Gastroesophageal sphincter (tissue), 4 donors: ENCODE data around the gene ANXA2. TPM values are rescaled to one million over a fixed set of nuclear protein-coding genes. Genes with fewer than 3 reads are reported as not detected.

Source experiments
- ATAC-seq: fragments of 150-250 bp; one replicate; pipeline ENCODE4 v1.9.1; 2016; ENCODE audit warnings: mild to moderate bottlenecking, moderate library complexity
- H3K27ac ChIP-seq, 4 donors: fragments of 200-600 bp; sonication (generic) in 3 of 4; 1 replicate in 3 of 4; 2 replicates in 1 of 4; pipeline ENCODE4 v1.5.1; 2016 to 2019
- H3K27me3 ChIP-seq: fragments of 200-600 bp; sonication (generic); one replicate; pipeline ENCODE4 v1.5.1; 2019
- H3K36me3 ChIP-seq, 2 donors: fragments of 200-600 bp; sonication (generic); one replicate each; pipeline ENCODE4 v1.5.1; 2019; ENCODE audit warnings: control low read depth in 1 of 2
- H3K4me1 ChIP-seq, 3 donors: fragments of 200-600 bp; sonication (generic); 1 replicate in 2 of 3; 2 replicates in 1 of 3; pipeline ENCODE4 v1.5.1; 2016 to 2019; ENCODE audit warnings: control low read depth in 2 of 3
- H3K4me3 ChIP-seq, 2 donors: fragments of 200-600 bp; sonication (generic); one replicate each; pipeline ENCODE4 v1.5.1; 2019; ENCODE audit warnings: mild to moderate bottlenecking in 1 of 2, moderate library complexity in 1 of 2
- H3K9me3 ChIP-seq, 3 donors: fragments of 200-600 bp; sonication (generic); one replicate each; pipeline ENCODE4 v1.5.1; 2017 to 2019; ENCODE audit warnings: control low read depth in 2 of 3
- CTCF ChIP-seq, 4 experiments: fragments of 200-600 bp in 2 of 4; fragments of 450-650 bp in 2 of 4; sonication (generic) in 1 of 4; IDR thresholded peaks; one replicate each; pipeline ENCODE4 v1.5.1; 2017 to 2019; ENCODE audit warnings: antibody characterized with exemption in 4 of 4, mild to moderate bottlenecking in 2 of 4, moderate library complexity in 2 of 4
- EP300 ChIP-seq: sonication (generic); formaldehyde crosslinking; IDR thresholded peaks from one replicate; pipeline ENCODE4 v1.6.1; 2017; ENCODE audit warnings: antibody characterized with exemption, mild to moderate bottlenecking
- POLR2A ChIP-seq, 2 donors: fragments of 450-650 bp; IDR thresholded peaks; one replicate each; pipeline ENCODE4 v1.6.1; 2017; ENCODE audit warnings: antibody characterized with exemption in 2 of 2, mild to moderate bottlenecking in 2 of 2, moderate library complexity in 1 of 2
- POLR2AphosphoS5 ChIP-seq: sonication (generic); formaldehyde crosslinking; IDR thresholded peaks from one replicate; pipeline ENCODE4 v1.6.1; 2017; ENCODE audit warnings: antibody characterized with exemption
- WGBS, 2 donors: methylation state at CpG; one replicate each; pipeline ENCODE4 v1.1.5; 2018; ENCODE audit warnings: low coverage in 1 of 2; 5-methylcytosine and 5-hydroxymethylcytosine counted together
- total RNA-seq, 4 donors: library from RNA; depleted of rRNA; stranded (reverse); fragments of >200 nt; gene quantifications; one replicate each; pipeline ENCODE4 v1.1.0, GENCODE V29; 2016

Gene ANXA2
- total RNA-seq, 4 donors from 2014 or later: 301 to 793 (median 570) TPM

GRCh38 chr15:60353245-60353920, 44.4 kb downstream of the ANXA2 start:
- H3K36me3 ChIP-seq: peaks cover 17 to 94% of the 10 kb centered on the region in 2 donors
- no peak overlapping the region for H3K4me3 ChIP-seq
- H3K27me3 ChIP-seq: no peaks in the 10 kb centered on the region
- no peak overlapping the region for H3K27ac ChIP-seq
- TF ChIP-seq POLR2AphosphoS5 (no peak), CTCF (IDR thresholded peaks at IDR 0.05) (no peak), POLR2A (IDR thresholded peaks at IDR 0.05) (no peak), EP300 (no peak)
- 33 to 54% methylated on average over 3 to 4 of the region's 5 CpGs for WGBS, 2 donors
- no peaks in the 10 kb centered on the region for H3K9me3 ChIP-seq
- ATAC-seq: no peak
- H3K4me1 ChIP-seq: peaks cover 0 to 5% (median 0%) of the 10 kb centered on the region in 3 donors

- 59 to 77% methylated on average over 2 of the region's 2 CpGs for WGBS, 2 donors
These were observed 45.3 kb downstream of the ANXA2 start for GRCh38 chr15:60352525-60352924.

GRCh38 chr15:60351066-60351465, 46.7 kb downstream of the ANXA2 start:
- no peak for ATAC-seq
- TF ChIP-seq POLR2AphosphoS5 (no peak), CTCF (IDR thresholded peaks at IDR 0.05) (no peak), POLR2A (IDR thresholded peaks at IDR 0.05) (no peak), EP300 (no peak)
- Histone ChIP-seq H3K9me3 (no peaks in the 10 kb centered on the region), H3K27me3 (no peaks in the 10 kb centered on the region), H3K4me3 (no peak overlapping the region), H3K4me1 (peaks cover 0 to 5% (median 0%) of the 10 kb centered on the region in 3 donors), H3K36me3 (peaks cover 20 to 97% of the 10 kb centered on the region in 2 donors), H3K27ac (no peak overlapping the region)
- WGBS, 2 donors: 74 to 78% methylated on average over 2 to 3 of the region's 3 CpGs

More at GRCh38 chr15:60352525-60352924, 45.3 kb downstream of the ANXA2 start:
- Histone ChIP-seq H3K36me3 (peaks cover 17 to 97% of the 10 kb centered on the region in 2 donors), H3K4me3 (no peak overlapping the region), H3K27me3 (no peaks in the 10 kb centered on the region), H3K9me3 (no peaks in the 10 kb centered on the region), H3K4me1 (peaks cover 0 to 5% (median 0%) of the 10 kb centered on the region in 3 donors), H3K27ac (no peak overlapping the region)
- TF ChIP-seq EP300: no peak
- TF ChIP-seq POLR2AphosphoS5: no peak
- TF ChIP-seq CTCF (IDR thresholded peaks at IDR 0.05): no peak
- TF ChIP-seq POLR2A (IDR thresholded peaks at IDR 0.05): no peak
- ATAC-seq: no peak

GRCh38 chr15:60350108-60350507, 47.7 kb downstream of the ANXA2 start:
- 100% methylated on average over 1 to 2 of the region's 2 CpGs for WGBS, 2 donors
- no peaks in the 10 kb centered on the region for H3K27me3 ChIP-seq
- peaks cover 0 to 5% (median 0%) of the 10 kb centered on the region in 3 donors for H3K4me1 ChIP-seq
- H3K9me3 ChIP-seq: no peaks in the 10 kb centered on the region
- H3K36me3 ChIP-seq: peaks cover 14 to 97% of the 10 kb centered on the region in 2 donors
- no peak for ATAC-seq
- no peak overlapping the region for H3K4me3 ChIP-seq
- TF ChIP-seq POLR2AphosphoS5: no peak
- no peak overlapping the region for H3K27ac ChIP-seq

GRCh38 chr15:60349589-60349988, 48.2 kb downstream of the ANXA2 start:
- H3K27me3 ChIP-seq: no peaks in the 10 kb centered on the region
- WGBS, 2 donors: 90% methylated on average over 2 of the region's 2 CpGs; no CpG with 5 or more reads in 1 of the 2 donors
- H3K4me3 ChIP-seq: no peak overlapping the region
- H3K27ac ChIP-seq: no peak overlapping the region
- H3K4me1 ChIP-seq: peaks cover 0 to 5% (median 0%) of the 10 kb centered on the region in 3 donors
- peaks cover 14 to 96% of the 10 kb centered on the region in 2 donors for H3K36me3 ChIP-seq
- no peaks in the 10 kb centered on the region for H3K9me3 ChIP-seq
- ATAC-seq: no peak
- TF ChIP-seq POLR2A (IDR thresholded peaks at IDR 0.05): no peak
- TF ChIP-seq POLR2AphosphoS5: no peak
- no peak for TF ChIP-seq CTCF (IDR thresholded peaks at IDR 0.05)
- TF ChIP-seq EP300: no peak
